Vagina (tissue), 2 donors: ENCODE results near the gene GABBR1.

Experiments used
- POLR2A ChIP-seq, 2 donors: fragments of 450-650 bp; IDR thresholded peaks; one replicate each; pipeline ENCODE4 v1.6.1; 2017; ENCODE audit warnings: antibody characterized with exemption in 2 of 2, mild to moderate bottlenecking in 2 of 2, moderate library complexity in 2 of 2
- TF ChIP-seq, protein P1 (sequence below), 3 experiments: fragments of 450-650 bp in 2 of 3; fragments of 200-600 bp in 1 of 3; sonication (generic) in 1 of 3; IDR thresholded peaks; one replicate each; pipeline ENCODE4 v1.5.1; 2017 to 2019; ENCODE audit warnings: antibody characterized with exemption in 3 of 3, mild to moderate bottlenecking in 2 of 3, moderate library complexity in 2 of 3

DNA sequence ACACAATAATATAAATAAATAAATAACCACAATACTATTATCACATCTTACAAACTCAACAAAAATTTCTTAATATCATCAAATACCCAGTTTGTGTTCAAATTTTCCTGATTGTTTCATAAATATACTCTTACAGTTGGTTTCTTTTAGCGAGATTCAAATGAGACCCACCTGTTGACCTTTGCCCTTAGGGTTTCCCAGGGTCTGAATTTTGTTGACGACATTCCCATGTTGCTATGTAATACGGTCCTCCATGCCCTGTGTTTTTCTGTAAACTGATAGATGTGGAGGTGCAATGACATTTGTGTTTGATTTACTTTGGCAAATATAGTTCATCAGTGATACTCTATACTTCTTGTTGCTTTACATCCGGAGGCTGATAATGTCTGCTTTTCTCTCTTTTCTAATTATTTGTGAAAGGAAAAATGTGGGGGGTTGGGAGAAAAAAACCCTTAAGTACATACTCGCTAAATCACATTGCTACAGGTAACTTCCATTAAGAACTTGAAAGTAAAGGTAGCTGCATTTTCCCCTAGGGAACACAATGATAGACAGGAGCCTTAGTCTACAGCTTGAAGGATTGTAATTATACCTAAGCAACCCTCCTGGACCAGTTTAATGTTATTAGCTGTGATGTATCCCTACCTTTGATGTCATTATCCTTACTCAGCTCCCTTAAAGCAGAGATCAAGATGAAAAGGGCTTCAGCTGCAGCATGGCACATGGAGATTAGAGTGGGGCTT lies 30.5 kb upstream of the GABBR1 start:
- TF ChIP-seq, protein P1, sequence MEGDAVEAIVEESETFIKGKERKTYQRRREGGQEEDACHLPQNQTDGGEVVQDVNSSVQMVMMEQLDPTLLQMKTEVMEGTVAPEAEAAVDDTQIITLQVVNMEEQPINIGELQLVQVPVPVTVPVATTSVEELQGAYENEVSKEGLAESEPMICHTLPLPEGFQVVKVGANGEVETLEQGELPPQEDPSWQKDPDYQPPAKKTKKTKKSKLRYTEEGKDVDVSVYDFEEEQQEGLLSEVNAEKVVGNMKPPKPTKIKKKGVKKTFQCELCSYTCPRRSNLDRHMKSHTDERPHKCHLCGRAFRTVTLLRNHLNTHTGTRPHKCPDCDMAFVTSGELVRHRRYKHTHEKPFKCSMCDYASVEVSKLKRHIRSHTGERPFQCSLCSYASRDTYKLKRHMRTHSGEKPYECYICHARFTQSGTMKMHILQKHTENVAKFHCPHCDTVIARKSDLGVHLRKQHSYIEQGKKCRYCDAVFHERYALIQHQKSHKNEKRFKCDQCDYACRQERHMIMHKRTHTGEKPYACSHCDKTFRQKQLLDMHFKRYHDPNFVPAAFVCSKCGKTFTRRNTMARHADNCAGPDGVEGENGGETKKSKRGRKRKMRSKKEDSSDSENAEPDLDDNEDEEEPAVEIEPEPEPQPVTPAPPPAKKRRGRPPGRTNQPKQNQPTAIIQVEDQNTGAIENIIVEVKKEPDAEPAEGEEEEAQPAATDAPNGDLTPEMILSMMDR (IDR thresholded peaks at IDR 0.05) = no peak
- TF ChIP-seq POLR2A (IDR thresholded peaks at IDR 0.05) = no peak
